Karpas-422 (cell line): ENCODE measurements around the gene RRP7A. TPM values are rescaled to one million over a fixed set of nuclear protein-coding genes. Genes with fewer than 3 reads are reported as not detected.

Source experiments
- DNase-seq: peaks from one replicate; pipeline ENCODE4 v3.0.0-alpha.2; 2015
- H2AFZ ChIP-seq: fragments of 200-600 bp; sonication (generic); 2 replicates; pipeline ENCODE4 v1.6.1; 2014; ENCODE audit warnings: antibody characterized with exemption, low read length, mixed read lengths
- H3K27ac ChIP-seq: fragments of 200-600 bp; sonication (generic); 2 replicates; pipeline ENCODE4 v1.5.1; 2014; ENCODE audit warnings: mild to moderate bottlenecking, low read length, moderate library complexity
- H3K27me3 ChIP-seq: fragments of 200-600 bp; sonication (generic); 2 replicates; pipeline ENCODE4 v1.6.1; 2014; ENCODE audit warnings: low read length, mixed read lengths
- H3K36me3 ChIP-seq: fragments of 200-600 bp; sonication (generic); 2 replicates; pipeline ENCODE4 v1.6.1; 2014; ENCODE audit warnings: low read length, mixed read lengths; ENCODE audit not compliant: insufficient read depth
- H3K4me1 ChIP-seq: fragments of 200-600 bp; sonication (generic); 2 replicates; pipeline ENCODE4 v1.6.1; 2014; ENCODE audit warnings: mild to moderate bottlenecking, low read length, mixed read lengths
- H3K4me2 ChIP-seq: fragments of 200-600 bp; sonication (generic); 2 replicates; pipeline ENCODE4 v1.6.1; 2014; ENCODE audit warnings: low read length, low read depth, mild to moderate bottlenecking; ENCODE audit not compliant: poor library complexity, severe bottlenecking
- H3K4me3 ChIP-seq: fragments of 200-600 bp; sonication (generic); 2 replicates; pipeline ENCODE4 v1.5.1; 2014; ENCODE audit warnings: mild to moderate bottlenecking, antibody characterized with exemption, low read length, mixed read lengths
- H3K79me2 ChIP-seq: fragments of 200-600 bp; sonication (generic); 2 replicates; pipeline ENCODE4 v1.6.1; 2014; ENCODE audit warnings: mild to moderate bottlenecking, low read length, mixed read lengths
- H3K9ac ChIP-seq: fragments of 200-600 bp; sonication (generic); 2 replicates; pipeline ENCODE4 v1.6.0; 2014; ENCODE audit warnings: low read length
- H3K9me2 ChIP-seq: fragments of 200-600 bp; sonication (generic), shearing (Covaris generic); replicated peaks from 2 replicates; pipeline ENCODE4 v1.6.0; 2014; ENCODE audit warnings: mild to moderate bottlenecking, low read length, moderate library complexity; ENCODE audit not compliant: insufficient read depth
- H3K9me3 ChIP-seq: fragments of 300-700, 200-600 bp; sonication (generic); 2 replicates; pipeline ENCODE4 v1.6.1; 2014; ENCODE audit warnings: low read length, mixed read lengths
- H4K20me1 ChIP-seq: fragments of 200-600 bp; sonication (generic); 2 replicates; pipeline ENCODE4 v1.6.1; 2014; ENCODE audit warnings: mild to moderate bottlenecking, antibody characterized with exemption, low read length, low read depth; ENCODE audit not compliant: insufficient read depth
- total RNA-seq: library from RNA; depleted of rRNA; stranded (reverse); fragments of >200 nt; shearing (Covaris generic); gene quantifications from 2 replicates; pipeline ENCODE4 v1.2.3, GENCODE V29; 2014; ENCODE audit warnings: low replicate concordance

The RRP7A gene
- total RNA-seq, 1 experiment from 2014 or later: 19.2 TPM

- Histone ChIP-seq H3K79me2 (no peaks in the 10 kb centered on the region), H3K27ac (no peak overlapping the region), H2AFZ (no peak overlapping the region), H3K36me3 (no peaks in the 10 kb centered on the region), H3K27me3 (no peaks in the 10 kb centered on the region), H3K9me2 (no peaks in the 10 kb centered on the region), H3K9ac (no peak overlapping the region), H4K20me1 (no peaks in the 10 kb centered on the region), H3K4me2 (no peak overlapping the region), H3K9me3 (no peaks in the 10 kb centered on the region), H3K4me3 (no peak overlapping the region), H3K4me1 (no peaks in the 10 kb centered on the region)
- DNase-seq: no peak
These were observed 44.5 kb downstream of the RRP7A start for GRCh38 chr22:42475122-42475521.

GRCh38 chr22:42473484-42474193 lies 46.0 kb downstream of the RRP7A start:
- no peaks in the 10 kb centered on the region for H4K20me1 ChIP-seq

GRCh38 chr22:42472671-42473070 lies 46.9 kb downstream of the RRP7A start:
- Histone ChIP-seq H3K4me2 (no peak overlapping the region), H3K36me3 (no peaks in the 10 kb centered on the region), H3K4me1 (no peaks in the 10 kb centered on the region), H3K27ac (no peak overlapping the region), H3K4me3 (no peak overlapping the region), H3K9me3 (no peaks in the 10 kb centered on the region), H3K27me3 (no peaks in the 10 kb centered on the region), H4K20me1 (no peaks in the 10 kb centered on the region), H3K9me2 (no peaks in the 10 kb centered on the region), H3K9ac (no peak overlapping the region), H2AFZ (no peak overlapping the region), H3K79me2 (no peaks in the 10 kb centered on the region)
- no peak for DNase-seq

More at GRCh38 chr22:42473484-42474193, 46.0 kb downstream of the RRP7A start:
- H3K79me2 ChIP-seq: no peaks in the 10 kb centered on the region
- no peak overlapping the region for H3K9ac ChIP-seq
- H3K27ac ChIP-seq: no peak overlapping the region
- H3K9me2 ChIP-seq: no peaks in the 10 kb centered on the region
- H2AFZ ChIP-seq: no peak overlapping the region
- no peak overlapping the region for H3K4me2 ChIP-seq
- H3K4me1 ChIP-seq: no peaks in the 10 kb centered on the region
- peak; percentile 77 for DNase-seq
- H3K9me3 ChIP-seq: no peaks in the 10 kb centered on the region
- no peak overlapping the region for H3K4me3 ChIP-seq
- no peaks in the 10 kb centered on the region for H3K36me3 ChIP-seq
- no peaks in the 10 kb centered on the region for H3K27me3 ChIP-seq

GRCh38 chr22:42471441-42471840 lies 48.2 kb downstream of the RRP7A start:
- Histone ChIP-seq H4K20me1 (no peaks in the 10 kb centered on the region), H3K9me2 (no peaks in the 10 kb centered on the region), H3K4me3 (no peak overlapping the region), H2AFZ (no peak overlapping the region), H3K27ac (no peak overlapping the region), H3K4me1 (no peaks in the 10 kb centered on the region), H3K4me2 (no peak overlapping the region), H3K27me3 (no peaks in the 10 kb centered on the region), H3K9ac (no peak overlapping the region), H3K36me3 (no peaks in the 10 kb centered on the region), H3K9me3 (no peaks in the 10 kb centered on the region), H3K79me2 (no peaks in the 10 kb centered on the region)
- DNase-seq: no peak

GRCh38 chr22:42470366-42471082 lies 49.1 kb downstream of the RRP7A start:
- H3K27ac ChIP-seq: no peak overlapping the region
- no peaks in the 10 kb centered on the region for H3K4me1 ChIP-seq
- H3K4me2 ChIP-seq: no peak overlapping the region
- H3K27me3 ChIP-seq: no peaks in the 10 kb centered on the region
- no peaks in the 10 kb centered on the region for H4K20me1 ChIP-seq
- no peaks in the 10 kb centered on the region for H3K36me3 ChIP-seq
- H3K9ac ChIP-seq: no peak overlapping the region
- no peak overlapping the region for H2AFZ ChIP-seq
- no peak for DNase-seq
- H3K9me2 ChIP-seq: no peaks in the 10 kb centered on the region
- H3K4me3 ChIP-seq: no peak overlapping the region
- H3K9me3 ChIP-seq: no peaks in the 10 kb centered on the region
- H3K79me2 ChIP-seq: no peaks in the 10 kb centered on the region

GRCh38 chr22:42468841-42469240 lies 50.8 kb downstream of the RRP7A start:
- Histone ChIP-seq H3K9me2 (no peaks in the 10 kb centered on the region), H2AFZ (no peak overlapping the region), H4K20me1 (no peaks in the 10 kb centered on the region), H3K9me3 (no peaks in the 10 kb centered on the region), H3K4me1 (no peaks in the 10 kb centered on the region), H3K4me3 (no peak overlapping the region), H3K9ac (no peak overlapping the region), H3K27me3 (no peaks in the 10 kb centered on the region), H3K36me3 (no peaks in the 10 kb centered on the region), H3K27ac (no peak overlapping the region), H3K4me2 (no peak overlapping the region), H3K79me2 (no peaks in the 10 kb centered on the region)
- DNase-seq: no peak

GRCh38 chr22:42462016-42462415 lies 57.6 kb downstream of the RRP7A start:
- Histone ChIP-seq H2AFZ (no peak overlapping the region), H3K79me2 (no peaks in the 10 kb centered on the region), H3K36me3 (no peaks in the 10 kb centered on the region), H3K9me2 (no peaks in the 10 kb centered on the region), H3K4me2 (no peak overlapping the region), H3K27ac (no peak overlapping the region), H4K20me1 (no peaks in the 10 kb centered on the region), H3K4me1 (no peaks in the 10 kb centered on the region), H3K9ac (no peak overlapping the region), H3K27me3 (no peaks in the 10 kb centered on the region), H3K4me3 (no peak overlapping the region), H3K9me3 (no peaks in the 10 kb centered on the region)
- DNase-seq: no peak

GRCh38 chr22:42461511-42461910 lies 58.1 kb downstream of the RRP7A start:
- no peak for DNase-seq
- no peaks in the 10 kb centered on the region for H3K79me2 ChIP-seq
- H3K27me3 ChIP-seq: no peaks in the 10 kb centered on the region
- H3K9me2 ChIP-seq: no peaks in the 10 kb centered on the region
- no peak overlapping the region for H3K27ac ChIP-seq
- H3K9me3 ChIP-seq: no peaks in the 10 kb centered on the region
- no peaks in the 10 kb centered on the region for H3K36me3 ChIP-seq
- no peaks in the 10 kb centered on the region for H3K4me1 ChIP-seq
- H4K20me1 ChIP-seq: no peaks in the 10 kb centered on the region
- H3K9ac ChIP-seq: no peak overlapping the region
- no peak overlapping the region for H3K4me3 ChIP-seq
- H3K4me2 ChIP-seq: no peak overlapping the region
- H2AFZ ChIP-seq: no peak overlapping the region
